ENCODE results near the gene RSAD2.

- TF ChIP-seq POLR2A (IDR thresholded peaks at IDR 0.05; ENCODE audit: low read depth) (no peak), CTCF (IDR thresholded peaks at IDR 0.05) (no peak)
Measured at GRCh38 chr2:6919901-6920742, 42.5 kb downstream of the RSAD2 start.

Measured in esophagus muscularis mucosa (tissue), 3 donors.